ENCODE results near the gene PYGO1. TPM values are rescaled to one million over a fixed set of nuclear protein-coding genes. Genes with fewer than 3 reads are reported as not detected.
"Not testable (repeated sequence)": the region's sequence is repeated elsewhere in the genome, so short reads cannot be mapped to it uniquely, and the experiment has no call there.

PYGO1 gene
- polyA plus RNA-seq, 3 donors = not detected

GRCh38 chr15:55601374-55601773 lies 13.2 kb upstream of the PYGO1 start:
- no peaks in the 10 kb centered on the region for H4K20me1 ChIP-seq (ENCODE audit: insufficient read depth, low read length)
- no CpG with 5 or more reads among the region's 5 CpGs for WGBS (ENCODE audit: insufficient coverage)
- no peak overlapping the region for H3K4me2 ChIP-seq (replicated peaks; ENCODE audit: extremely low read depth, low read length, poor library complexity, severe bottlenecking)
- no peak overlapping the region for H2AFZ ChIP-seq (ENCODE audit: insufficient read depth, low read depth, low read length, poor library complexity, severe bottlenecking)
- H3K4me3 ChIP-seq (replicated peaks in 1 of 3; ENCODE audit: low read depth in 2 of 3, low read length in 3 of 3) = no peak overlapping the region
- no peak overlapping the region for H3K27ac Mint-ChIP-seq
- no peaks in the 10 kb centered on the region for H3K4me1 ChIP-seq (ENCODE audit: control insufficient read depth in 1 of 2, insufficient read depth in 2 of 2, low read length in 2 of 2)
- H3K9ac ChIP-seq (ENCODE audit: insufficient read depth, low read length, poor library complexity, severe bottlenecking) = no peak overlapping the region
- no peaks in the 10 kb centered on the region for H3K9me3 ChIP-seq (replicated peaks in 1 of 2; ENCODE audit: control insufficient read depth in 1 of 2, insufficient read depth in 1 of 2, low read length in 2 of 2)
- intact Hi-C loops (cut with micrococcal nuclease) = no loop called here
- no peaks in the 10 kb centered on the region for H3K4me1 Mint-ChIP-seq
- H3K36me3 Mint-ChIP-seq = no peaks in the 10 kb centered on the region
- peaks cover 0 to 14% (median 5%) of the 10 kb centered on the region in 7 donors for H3K9me3 Mint-ChIP-seq
- H3K27ac ChIP-seq (ENCODE audit: low read depth in 1 of 2, low read length in 2 of 2) = no peak overlapping the region
- no peaks in the 10 kb centered on the region for H3K79me2 ChIP-seq (ENCODE audit: insufficient read depth, low read length)
- TF ChIP-seq CTCF (IDR thresholded peaks at IDR 0.05) = no peak
- H3K27me3 ChIP-seq (ENCODE audit: control insufficient read depth in 2 of 2, insufficient read depth in 2 of 2, low read length in 2 of 2) = no peaks in the 10 kb centered on the region
- peaks cover 0 to 5% (median 2%) of the 10 kb centered on the region in 3 donors for H3K27me3 Mint-ChIP-seq (ENCODE audit: low read depth in 3 of 3)
- no peaks in the 10 kb centered on the region for H3K36me3 ChIP-seq (replicated peaks in 1 of 2; ENCODE audit: control insufficient read depth in 1 of 2, insufficient read depth in 2 of 2, low read length in 2 of 2)
- no peak overlapping the region for H3K4me3 Mint-ChIP-seq
- DNase-seq = no peak

GRCh38 chr15:55599439-55599838 lies 11.3 kb upstream of the PYGO1 start:
- H3K27ac ChIP-seq (ENCODE audit: low read depth in 1 of 2, low read length in 2 of 2) = no peak overlapping the region
- intact Hi-C loops (cut with micrococcal nuclease) = no loop called here
- H3K9me3 ChIP-seq (replicated peaks in 1 of 2; ENCODE audit: control insufficient read depth in 1 of 2, insufficient read depth in 1 of 2, low read length in 2 of 2) = no peaks in the 10 kb centered on the region
- H3K4me3 Mint-ChIP-seq = no peak overlapping the region
- no peak overlapping the region for H3K27ac Mint-ChIP-seq
- H3K27me3 ChIP-seq (ENCODE audit: control insufficient read depth in 2 of 2, insufficient read depth in 2 of 2, low read length in 2 of 2) = no peaks in the 10 kb centered on the region
- no peak overlapping the region for H3K9ac ChIP-seq (ENCODE audit: insufficient read depth, low read length, poor library complexity, severe bottlenecking)
- no peak for TF ChIP-seq CTCF (IDR thresholded peaks at IDR 0.05)
- peaks cover 0 to 4% (median 0%) of the 10 kb centered on the region in 7 donors for H3K9me3 Mint-ChIP-seq
- no peaks in the 10 kb centered on the region for H4K20me1 ChIP-seq (ENCODE audit: insufficient read depth, low read length)
- no peak overlapping the region for H3K4me2 ChIP-seq (replicated peaks; ENCODE audit: extremely low read depth, low read length, poor library complexity, severe bottlenecking)
- 100% methylated on average over 2 of the region's 3 CpGs for WGBS (ENCODE audit: insufficient coverage)
- DNase-seq = no peak
- peaks cover 6 to 17% (median 8%) of the 10 kb centered on the region in 3 donors for H3K27me3 Mint-ChIP-seq (ENCODE audit: low read depth in 3 of 3)
- H3K4me1 ChIP-seq (ENCODE audit: control insufficient read depth in 1 of 2, insufficient read depth in 2 of 2, low read length in 2 of 2) = no peaks in the 10 kb centered on the region
- no peak overlapping the region for H3K4me3 ChIP-seq (replicated peaks in 1 of 3; ENCODE audit: low read depth in 2 of 3, low read length in 3 of 3)
- no peaks in the 10 kb centered on the region for H3K36me3 Mint-ChIP-seq
- H3K79me2 ChIP-seq (ENCODE audit: insufficient read depth, low read length) = no peaks in the 10 kb centered on the region
- H3K36me3 ChIP-seq (replicated peaks in 1 of 2; ENCODE audit: control insufficient read depth in 1 of 2, insufficient read depth in 2 of 2, low read length in 2 of 2) = no peaks in the 10 kb centered on the region
- no peaks in the 10 kb centered on the region for H3K4me1 Mint-ChIP-seq
- H2AFZ ChIP-seq (ENCODE audit: insufficient read depth, low read depth, low read length, poor library complexity, severe bottlenecking) = no peak overlapping the region

GRCh38 chr15:55593019-55593418 lies 4.9 kb upstream of the PYGO1 start:
- Histone ChIP-seq H3K27me3 (ENCODE audit: control insufficient read depth in 2 of 2, insufficient read depth in 2 of 2, low read length in 2 of 2) (peaks cover 22 to 27% of the 10 kb centered on the region in 2 donors), H3K9me3 (replicated peaks in 1 of 2; ENCODE audit: control insufficient read depth in 1 of 2, insufficient read depth in 1 of 2, low read length in 2 of 2) (peaks cover 6 to 11% of the 10 kb centered on the region in 2 donors)
- intact Hi-C loops (cut with micrococcal nuclease); DNase-seq; H3K27ac Mint-ChIP-seq; H2AFZ ChIP-seq (ENCODE audit: insufficient read depth, low read depth, low read length, poor library complexity, severe bottlenecking); H3K4me2 ChIP-seq (replicated peaks; ENCODE audit: extremely low read depth, low read length, poor library complexity, severe bottlenecking); H3K4me3 ChIP-seq (replicated peaks in 1 of 3; ENCODE audit: low read depth in 2 of 3, low read length in 3 of 3); H3K36me3 ChIP-seq (replicated peaks in 1 of 2; ENCODE audit: control insufficient read depth in 1 of 2, insufficient read depth in 2 of 2, low read length in 2 of 2); H3K4me1 ChIP-seq (ENCODE audit: control insufficient read depth in 1 of 2, insufficient read depth in 2 of 2, low read length in 2 of 2); H3K36me3 Mint-ChIP-seq; H3K4me3 Mint-ChIP-seq; H3K9ac ChIP-seq (ENCODE audit: insufficient read depth, low read length, poor library complexity, severe bottlenecking); H4K20me1 ChIP-seq (ENCODE audit: insufficient read depth, low read length); H3K27ac ChIP-seq (ENCODE audit: low read depth in 1 of 2, low read length in 2 of 2); H3K79me2 ChIP-seq (ENCODE audit: insufficient read depth, low read length); H3K4me1 Mint-ChIP-seq: not testable (repeated sequence)
- peaks cover 4 to 18% (median 15%) of the 10 kb centered on the region in 7 donors for H3K9me3 Mint-ChIP-seq
- WGBS (ENCODE audit: insufficient coverage) = no CpG with 5 or more reads among the region's 1 CpG
- peaks cover 41 to 45% (median 42%) of the 10 kb centered on the region in 3 donors for H3K27me3 Mint-ChIP-seq (ENCODE audit: low read depth in 3 of 3)
